Measurements from ENCODE around the gene HOXA6.

GRCh38 chr7:27178366-27178765, 30.8 kb upstream of the HOXA6 start:
- TF ChIP-seq POLR2AphosphoS5 (IDR thresholded peaks at IDR 0.05; ENCODE audit: low read depth) (no peak), CTCF (conservative IDR thresholded peaks at IDR 0.05; ENCODE audit: low read depth in 2 of 2) (no peak), EZH2 (IDR thresholded peaks at IDR 0.05; ENCODE audit: low read depth, unreplicated experiment) (peak; percentile 20), EZH2phosphoT487 (IDR thresholded peaks at IDR 0.05; ENCODE audit: unreplicated experiment) (no peak), ZNF331 (CRISPR knock-in tag; IDR thresholded peaks at IDR 0.05; ENCODE audit: low read depth) (no peak), NANOG (IDR thresholded peaks at IDR 0.05; ENCODE audit: borderline replicate concordance) (no peak), ZNF114 (CRISPR knock-in tag; IDR thresholded peaks at IDR 0.05) (no peak)

All from GM23338 (cell line).